Activated CD4-positive, alpha-beta T cell treated with anti-CD3 and anti-CD28 coated beads, Interleukin-2, amount 50 U/mL, for 4 hours (primary cell): ENCODE data around the gene CAP1.

Experiments
- DNase-seq, 2 experiments: peaks; one replicate each; pipeline ENCODE4 v3.0.0-alpha.2; 2020

Gene CAP1

DNA sequence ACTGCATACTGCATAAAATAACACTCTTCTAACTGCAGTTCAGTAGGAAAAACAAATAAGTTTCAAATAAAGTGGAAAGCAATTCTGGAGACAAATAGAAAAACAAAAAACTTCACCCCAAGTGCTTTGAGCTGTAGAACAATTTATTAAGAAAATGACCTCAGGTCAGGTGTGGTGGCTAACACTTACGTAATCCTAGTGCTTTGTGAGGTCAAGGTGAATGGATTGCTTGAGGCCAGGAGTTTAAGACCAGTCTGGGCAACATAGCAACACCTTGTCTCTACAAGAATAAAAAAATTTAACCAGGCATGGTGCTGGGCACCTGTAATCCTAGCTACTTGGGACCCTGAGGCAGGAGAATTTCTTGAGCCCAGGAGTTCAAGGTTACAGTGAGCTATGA is 61.5 kb downstream of the CAP1 start:
- DNase-seq: no peak

DNA sequence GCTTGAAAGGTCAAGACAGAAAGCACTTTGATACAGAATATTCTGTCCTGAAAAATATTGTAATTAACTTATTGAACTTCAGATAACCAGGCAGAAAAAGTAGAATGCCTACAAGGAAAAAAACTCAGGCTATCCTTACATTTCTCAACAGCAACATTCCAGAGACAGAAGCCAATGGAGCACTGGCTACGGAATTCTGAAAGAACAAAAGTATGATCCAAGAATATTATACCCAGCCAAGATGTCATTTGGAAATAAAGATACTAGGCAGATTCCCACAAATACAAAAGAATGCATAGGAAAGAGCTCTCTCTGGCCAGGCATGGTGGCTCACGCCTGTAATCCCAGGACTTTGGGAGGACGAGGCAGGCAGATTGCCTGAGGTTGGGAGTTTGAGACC is 62.4 kb downstream of the CAP1 start:
- DNase-seq: no peak

DNA sequence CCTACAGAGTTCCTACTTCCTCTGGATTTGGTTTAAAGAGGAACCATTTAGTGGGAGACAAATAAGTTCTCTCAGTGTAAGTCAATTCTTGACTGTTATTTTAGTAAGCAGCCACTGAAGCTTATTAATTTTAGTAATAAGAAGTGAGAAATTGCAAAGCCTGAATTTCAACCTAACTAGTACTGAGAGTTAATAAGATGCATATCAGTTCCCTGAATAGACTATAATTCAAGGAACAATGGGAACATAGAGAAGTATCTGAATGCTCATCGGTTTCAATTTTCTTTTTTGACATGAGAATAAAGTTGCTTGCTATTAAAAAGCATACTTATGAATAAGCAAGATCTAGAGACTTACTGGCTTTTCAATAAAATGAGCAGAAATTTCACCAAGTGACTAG is 64.5 kb downstream of the CAP1 start:
- no peak for DNase-seq

DNA sequence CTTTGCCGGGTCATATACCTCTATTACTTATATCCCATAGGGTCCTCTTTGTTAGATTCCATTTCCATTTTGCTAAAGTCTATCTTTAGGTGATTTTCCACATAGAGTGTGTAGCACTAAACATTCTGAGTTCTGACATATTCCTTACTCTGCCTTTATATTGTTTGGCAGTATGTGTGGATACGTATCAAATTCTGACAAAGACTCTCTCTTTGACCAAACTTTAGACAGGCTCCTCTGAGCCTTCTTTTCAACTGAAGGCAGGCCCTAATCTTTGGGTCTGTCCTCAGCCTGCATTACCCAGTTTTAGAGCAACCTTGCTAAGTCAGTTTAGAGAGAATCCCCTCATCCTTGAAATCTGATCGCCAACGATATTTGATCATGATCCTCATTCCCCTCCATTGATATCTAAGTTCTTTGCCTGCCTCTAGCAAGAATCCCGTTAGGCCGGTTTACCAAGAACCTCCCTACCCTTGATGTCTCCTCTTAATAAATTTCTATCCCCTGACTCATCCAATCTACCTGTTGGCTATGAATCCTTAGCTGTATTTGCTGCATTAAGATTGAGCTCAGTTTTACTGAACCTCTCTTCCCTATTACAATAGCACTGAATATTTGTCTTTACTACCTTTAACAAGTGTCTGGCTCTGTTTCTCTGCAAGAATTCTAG is 66.9 kb downstream of the CAP1 start:
- DNase-seq: no peak

DNA sequence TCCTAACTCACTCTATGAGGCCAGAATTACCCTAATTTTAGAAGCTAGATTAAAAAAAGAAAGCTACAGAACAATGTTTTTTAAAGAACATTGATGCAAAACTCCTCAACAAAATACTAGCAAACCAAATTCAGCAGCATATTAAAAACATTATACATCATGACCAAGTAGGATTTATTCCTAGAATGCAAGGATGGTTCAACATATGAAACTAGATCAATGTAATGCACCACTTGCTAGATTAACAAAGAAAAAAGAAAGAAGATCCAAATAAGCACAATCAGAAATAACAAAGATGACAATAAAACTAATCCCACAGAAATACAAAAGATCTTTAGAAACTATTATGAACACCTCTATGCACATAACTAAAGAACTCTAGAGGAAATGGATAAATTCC is 69.9 kb downstream of the CAP1 start:
- DNase-seq: no peak

DNA sequence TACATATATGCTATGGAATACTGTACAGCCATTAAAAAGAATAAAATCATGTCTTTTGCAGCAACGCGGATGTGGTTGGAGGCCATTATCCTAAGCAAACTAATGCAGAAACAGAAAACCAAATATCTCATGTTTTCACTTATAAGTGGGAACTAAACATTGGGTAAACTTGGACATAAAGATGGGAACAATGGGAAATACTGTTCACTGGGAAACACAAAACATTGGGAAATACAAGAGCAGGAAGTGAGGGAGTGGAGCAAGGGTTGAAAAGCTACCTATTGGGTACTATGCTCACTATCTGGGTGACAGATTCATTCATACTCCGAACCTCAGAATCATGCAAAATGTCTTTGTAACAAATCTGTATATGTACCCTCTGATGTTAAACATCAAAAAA is 73.9 kb downstream of the CAP1 start:
- DNase-seq: no peak

DNA sequence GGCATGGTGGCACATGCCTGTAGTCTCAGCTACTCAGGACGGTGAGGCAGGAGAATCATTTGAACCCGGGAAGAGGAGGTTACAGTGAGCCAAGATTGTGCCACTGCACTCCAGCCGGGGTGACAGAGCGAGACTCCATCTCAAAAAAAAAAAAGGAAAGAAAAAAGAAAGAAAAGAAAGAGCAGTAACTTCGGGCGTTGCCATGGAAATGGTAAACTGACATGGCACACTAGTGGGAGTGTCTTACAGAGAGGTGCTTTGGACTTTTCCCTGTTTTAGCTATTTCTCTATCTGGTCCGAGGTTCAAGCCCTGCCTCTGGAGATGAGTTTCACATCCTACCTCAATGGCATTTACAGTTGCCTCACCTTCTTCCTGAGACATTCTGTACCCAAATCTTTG is 79.6 kb downstream of the CAP1 start:
- DNase-seq: no peak
